Fibroblast of skin of right quadriceps (primary cell): ENCODE data around the gene MINDY4.

Experiments used
- DNase-seq: peaks from one replicate; pipeline ENCODE4 v3.0.0-alpha.2; 2013

The MINDY4 gene

DNA sequence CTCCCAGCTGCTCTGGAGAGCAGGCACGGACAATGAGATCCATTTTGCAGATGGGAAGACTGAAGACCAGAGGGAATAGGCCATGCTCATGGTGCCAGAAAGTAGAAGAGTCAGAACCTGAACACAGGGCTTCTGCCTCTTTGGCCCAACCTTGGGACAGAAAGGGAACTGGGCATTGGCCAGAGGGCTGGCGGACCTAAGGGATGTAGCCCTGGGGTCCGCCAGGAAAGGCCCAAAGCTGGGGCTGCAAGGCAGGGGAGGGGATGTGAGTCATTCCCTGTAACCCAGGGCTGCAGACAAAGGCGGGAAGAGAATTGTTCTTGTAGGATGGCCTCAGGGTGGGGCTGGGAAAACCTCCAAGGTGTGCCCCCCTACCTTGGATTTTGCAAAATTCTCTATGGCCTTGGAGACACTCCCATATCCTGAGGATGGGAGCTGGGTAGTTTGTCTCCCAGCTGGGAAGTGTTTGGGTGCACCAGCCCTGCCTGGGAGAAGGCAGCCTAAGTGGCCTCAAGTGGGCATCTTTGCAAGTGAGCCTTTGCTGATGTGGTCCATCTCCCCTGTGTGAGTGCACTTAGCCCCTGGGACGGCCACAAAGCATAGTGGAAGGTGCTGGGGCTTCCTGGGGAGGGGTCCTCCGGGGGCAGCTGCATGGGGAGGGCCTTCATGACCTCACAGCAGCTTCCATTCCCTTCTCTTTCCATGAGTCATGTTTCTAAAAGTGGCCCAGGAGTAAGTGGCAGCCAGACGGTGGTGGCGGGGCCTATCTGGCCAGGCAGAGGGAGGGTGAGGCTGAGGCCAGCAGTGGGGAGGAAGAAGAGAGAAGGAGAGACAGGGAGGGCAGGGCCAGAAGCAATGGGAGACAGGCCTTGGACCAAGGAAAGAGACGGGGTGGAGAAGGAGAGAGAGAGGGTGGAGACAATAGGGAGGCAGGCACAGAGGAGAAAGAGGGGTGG lies 149.6 kb downstream of the MINDY4 start:
- DNase-seq = peak; percentile 65

DNA sequence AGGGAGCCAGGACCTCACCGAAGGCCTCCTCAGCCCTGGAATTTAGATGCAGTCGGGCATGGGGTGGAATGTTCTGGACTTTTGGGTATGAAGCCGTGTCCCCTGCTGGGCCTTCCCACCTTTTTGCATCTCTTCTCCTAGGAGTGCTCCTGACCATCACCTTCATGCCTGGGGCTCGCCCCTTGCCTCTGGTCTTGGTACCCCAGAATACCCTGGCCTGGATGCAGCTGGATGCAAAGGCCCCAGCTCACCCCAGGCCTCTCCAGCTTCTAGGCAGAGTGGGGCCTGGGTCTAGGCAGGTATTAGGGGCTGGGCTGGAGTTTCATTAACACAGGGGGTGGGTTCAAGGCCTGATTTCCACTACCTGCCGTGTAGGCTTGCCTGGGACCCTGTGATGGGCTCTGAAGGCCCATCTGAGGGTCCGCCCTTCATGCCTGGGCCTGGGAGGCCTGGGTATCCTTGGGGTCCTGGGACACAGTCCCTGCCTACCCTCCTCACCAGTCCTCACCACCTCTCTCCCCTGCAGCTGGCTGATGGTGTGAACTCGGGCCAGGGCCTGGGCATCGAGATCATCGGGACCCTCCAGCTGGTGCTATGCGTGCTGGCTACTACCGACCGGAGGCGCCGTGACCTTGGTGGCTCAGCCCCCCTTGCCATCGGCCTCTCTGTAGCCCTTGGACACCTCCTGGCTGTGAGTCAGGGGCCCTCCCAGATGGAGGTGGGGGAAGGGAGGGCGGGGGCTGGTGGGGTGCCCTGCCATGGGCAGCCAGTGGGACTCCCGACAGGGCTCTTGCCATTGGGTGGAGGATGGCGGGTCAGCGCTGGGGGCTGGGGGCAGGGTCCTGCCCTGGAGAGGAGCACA lies 150.6 kb downstream of the MINDY4 start:
- no peak for DNase-seq

DNA sequence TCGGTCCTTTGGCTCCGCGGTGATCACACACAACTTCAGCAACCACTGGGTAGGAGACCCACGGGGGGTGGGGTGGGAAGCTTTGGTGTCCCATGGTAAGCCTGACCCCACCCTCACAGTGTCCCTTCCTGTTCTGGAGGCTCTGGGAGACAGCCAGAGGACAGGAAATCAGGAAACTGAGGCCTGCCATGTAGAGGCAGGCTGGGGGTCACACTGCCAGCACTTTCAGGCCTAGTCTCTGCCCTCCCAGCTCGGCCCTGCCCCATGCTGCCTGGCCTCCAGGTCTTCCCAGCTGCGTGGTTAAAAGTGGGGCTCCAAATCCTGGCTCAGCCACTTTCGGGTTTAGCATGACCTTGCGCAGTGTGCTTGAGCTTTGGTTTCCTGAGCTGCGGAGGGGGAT lies 151.4 kb downstream of the MINDY4 start:
- DNase-seq = no peak

DNA sequence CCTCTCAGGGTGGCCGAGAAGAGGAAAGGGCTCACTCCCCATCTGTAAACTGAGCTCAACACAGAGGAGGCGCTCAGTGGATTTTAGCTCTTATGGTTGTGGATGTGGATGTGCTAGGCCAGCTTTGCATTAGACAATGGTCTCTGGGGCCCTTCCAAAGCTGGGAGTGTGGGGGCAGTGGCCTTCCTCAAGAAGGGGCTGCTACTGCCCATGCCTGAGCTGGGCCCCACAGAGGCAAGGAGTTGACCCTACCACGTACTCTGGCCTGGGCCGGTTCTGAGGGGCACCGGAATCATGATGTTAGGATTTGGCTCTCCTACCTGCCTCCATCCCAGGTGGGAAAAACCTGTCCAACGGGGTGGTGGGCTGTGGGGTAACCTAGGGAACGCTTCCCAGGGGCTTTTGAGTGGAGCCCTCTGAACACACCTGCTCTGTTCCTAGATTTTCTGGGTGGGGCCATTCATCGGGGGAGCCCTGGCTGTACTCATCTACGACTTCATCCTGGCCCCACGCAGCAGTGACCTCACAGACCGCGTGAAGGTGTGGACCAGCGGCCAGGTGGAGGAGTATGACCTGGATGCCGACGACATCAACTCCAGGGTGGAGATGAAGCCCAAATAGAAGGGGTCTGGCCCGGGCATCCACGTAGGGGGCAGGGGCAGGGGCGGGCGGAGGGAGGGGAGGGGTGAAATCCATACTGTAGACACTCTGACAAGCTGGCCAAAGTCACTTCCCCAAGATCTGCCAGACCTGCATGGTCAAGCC lies 152.0 kb downstream of the MINDY4 start:
- no peak for DNase-seq

DNA sequence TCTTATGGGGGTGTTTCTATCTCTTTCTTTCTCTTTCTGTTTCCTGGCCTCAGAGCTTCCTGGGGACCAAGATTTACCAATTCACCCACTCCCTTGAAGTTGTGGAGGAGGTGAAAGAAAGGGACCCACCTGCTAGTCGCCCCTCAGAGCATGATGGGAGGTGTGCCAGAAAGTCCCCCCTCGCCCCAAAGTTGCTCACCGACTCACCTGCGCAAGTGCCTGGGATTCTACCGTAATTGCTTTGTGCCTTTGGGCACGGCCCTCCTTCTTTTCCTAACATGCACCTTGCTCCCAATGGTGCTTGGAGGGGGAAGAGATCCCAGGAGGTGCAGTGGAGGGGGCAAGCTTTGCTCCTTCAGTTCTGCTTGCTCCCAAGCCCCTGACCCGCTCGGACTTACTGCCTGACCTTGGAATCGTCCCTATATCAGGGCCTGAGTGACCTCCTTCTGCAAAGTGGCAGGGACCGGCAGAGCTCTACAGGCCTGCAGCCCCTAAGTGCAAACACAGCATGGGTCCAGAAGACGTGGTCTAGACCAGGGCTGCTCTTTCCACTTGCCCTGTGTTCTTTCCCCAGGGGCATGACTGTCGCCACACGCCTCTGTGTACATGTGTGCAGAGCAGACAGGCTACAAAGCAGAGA lies 152.7 kb downstream of the MINDY4 start:
- DNase-seq = no peak

DNA sequence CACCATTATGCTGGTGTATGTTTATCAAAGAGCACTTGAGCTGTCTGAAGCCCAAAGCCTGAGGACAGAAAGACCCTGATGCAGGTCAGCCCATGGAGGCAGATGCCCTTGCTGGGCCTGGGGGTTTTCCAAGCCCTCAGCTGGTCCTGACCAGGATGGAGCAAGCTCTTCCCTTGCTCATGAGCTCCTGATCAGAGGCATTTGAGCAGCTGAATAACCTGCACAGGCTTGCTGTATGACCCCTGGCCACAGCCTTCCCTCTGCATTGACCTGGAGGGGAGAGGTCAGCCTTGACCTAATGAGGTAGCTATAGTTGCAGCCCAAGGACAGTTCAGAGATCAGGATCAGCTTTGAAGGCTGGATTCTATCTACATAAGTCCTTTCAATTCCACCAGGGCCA lies 153.4 kb downstream of the MINDY4 start:
- no peak for DNase-seq

DNA sequence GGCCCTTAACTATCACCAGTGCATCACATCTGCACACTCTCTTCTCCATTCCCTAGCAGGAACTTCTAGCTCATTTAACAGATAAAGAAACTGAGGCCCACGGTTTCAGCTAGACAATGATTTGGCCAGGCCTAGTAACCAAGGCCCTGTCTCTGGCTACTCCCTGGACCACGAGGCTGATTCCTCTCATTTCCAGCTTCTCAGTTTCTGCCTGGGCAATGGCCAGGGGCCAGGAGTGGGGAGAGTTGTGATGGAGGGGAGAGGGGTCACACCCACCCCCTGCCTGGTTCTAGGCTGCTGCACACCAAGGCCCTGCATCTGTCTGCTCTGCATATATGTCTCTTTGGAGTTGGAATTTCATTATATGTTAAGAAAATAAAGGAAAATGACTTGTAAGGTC lies 153.9 kb downstream of the MINDY4 start:
- DNase-seq = no peak

DNA sequence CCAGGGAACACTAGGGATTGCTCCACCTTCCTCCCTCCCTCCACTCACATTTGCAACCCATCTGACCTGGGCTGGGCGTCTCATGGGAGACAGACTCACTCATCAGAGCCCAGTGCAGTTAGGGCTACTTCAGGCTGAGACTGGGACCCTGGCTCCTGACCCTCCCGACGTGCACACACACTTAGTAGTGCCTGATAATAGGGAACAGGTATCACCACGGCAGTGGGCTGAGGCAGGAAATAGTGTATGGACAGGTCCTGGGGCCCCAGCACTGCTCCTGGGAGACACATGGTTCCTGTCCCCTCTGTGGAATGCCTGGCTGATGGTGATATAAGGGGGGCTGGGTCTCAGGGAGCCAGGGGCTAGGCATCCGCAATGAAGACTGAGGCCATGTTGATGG lies 154.7 kb downstream of the MINDY4 start:
- DNase-seq = no peak

DNA sequence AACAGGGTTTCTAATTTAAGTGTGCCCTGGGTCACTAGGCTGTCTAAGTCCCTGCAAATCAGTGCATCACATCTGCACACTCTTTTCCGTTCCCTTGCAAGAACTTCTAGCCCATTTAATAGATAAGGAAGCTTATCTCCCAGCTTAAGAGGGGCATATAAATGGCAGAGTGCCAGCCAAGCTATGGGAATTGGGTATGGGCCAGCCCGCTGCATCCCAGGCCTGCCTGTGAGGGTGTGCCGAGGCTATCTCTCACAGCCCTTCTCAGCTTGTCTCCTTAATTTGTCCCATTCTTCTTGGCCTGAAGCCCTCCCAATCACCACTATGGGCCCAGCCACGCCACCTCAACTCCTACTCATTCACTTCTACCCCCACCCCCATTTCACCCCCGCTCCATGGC lies 155.1 kb downstream of the MINDY4 start:
- no peak for DNase-seq

DNA sequence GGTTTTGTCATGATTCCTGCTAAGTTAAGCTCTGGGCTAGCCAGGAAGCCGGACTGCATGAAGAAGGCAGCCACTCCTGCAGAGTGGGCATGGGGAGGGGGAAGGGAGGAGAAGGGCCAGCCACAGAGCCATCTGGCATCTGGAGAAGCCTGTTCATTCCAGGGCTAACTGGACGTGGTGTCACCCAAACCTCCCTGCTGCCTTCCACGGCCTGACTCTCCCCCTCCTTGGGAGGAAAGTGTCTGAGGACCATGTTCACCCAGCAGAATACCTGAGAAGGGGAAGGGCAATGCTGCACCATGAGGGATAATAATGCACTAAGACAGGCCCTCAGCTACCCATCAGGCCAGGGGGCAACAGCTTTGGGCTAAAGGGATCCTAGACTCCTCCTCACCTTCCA lies 155.8 kb downstream of the MINDY4 start:
- no peak for DNase-seq

DNA sequence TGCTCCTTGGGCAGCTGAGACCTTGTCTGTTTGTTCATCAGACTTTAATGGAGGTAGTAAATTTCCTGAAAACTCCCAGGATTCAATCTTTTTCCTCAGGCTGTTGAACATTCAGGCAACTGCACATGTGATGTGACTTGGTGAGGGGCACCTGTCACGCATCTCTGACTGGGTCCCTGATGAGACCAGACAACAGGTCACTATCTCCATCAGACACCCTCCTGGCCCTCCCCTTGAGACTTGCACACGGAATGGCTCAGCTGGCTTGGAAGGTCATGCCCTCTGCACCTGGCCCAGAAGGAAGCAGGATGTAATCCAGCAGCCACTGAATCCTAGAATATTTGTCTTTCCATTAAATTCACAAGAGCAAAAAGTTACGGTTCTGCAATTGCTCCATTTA lies 156.3 kb downstream of the MINDY4 start:
- DNase-seq = no peak

DNA sequence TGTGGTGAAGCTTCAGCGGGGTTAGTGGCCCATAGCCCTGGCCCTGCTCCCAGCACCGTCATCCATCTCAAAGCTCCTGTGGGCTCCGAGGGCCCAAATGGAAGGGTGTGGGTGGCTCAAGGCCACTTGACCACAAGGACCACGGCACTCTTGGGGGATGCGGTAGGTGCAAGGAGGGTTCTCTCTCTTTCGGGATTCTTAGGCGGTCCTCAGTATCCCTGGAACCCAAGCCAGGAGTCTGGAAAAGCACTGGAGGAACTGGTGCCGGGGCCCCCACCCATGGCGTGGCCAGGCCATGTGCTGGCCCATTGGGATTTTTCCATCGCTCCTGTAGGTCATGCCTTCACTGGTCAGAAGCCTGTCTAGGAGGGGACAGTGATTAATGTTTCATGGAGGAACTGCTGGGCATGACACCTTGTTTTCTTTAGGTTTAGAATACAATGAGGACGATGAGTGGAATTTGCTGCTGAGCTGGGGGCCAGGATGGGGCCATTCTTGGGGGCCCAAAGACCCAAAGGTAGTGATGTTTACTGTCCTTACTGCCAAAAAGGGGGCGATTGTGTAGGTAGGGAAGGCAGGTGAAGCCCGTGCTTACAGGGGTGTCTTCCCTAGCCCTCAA lies 157.1 kb downstream of the MINDY4 start:
- no peak for DNase-seq

DNA sequence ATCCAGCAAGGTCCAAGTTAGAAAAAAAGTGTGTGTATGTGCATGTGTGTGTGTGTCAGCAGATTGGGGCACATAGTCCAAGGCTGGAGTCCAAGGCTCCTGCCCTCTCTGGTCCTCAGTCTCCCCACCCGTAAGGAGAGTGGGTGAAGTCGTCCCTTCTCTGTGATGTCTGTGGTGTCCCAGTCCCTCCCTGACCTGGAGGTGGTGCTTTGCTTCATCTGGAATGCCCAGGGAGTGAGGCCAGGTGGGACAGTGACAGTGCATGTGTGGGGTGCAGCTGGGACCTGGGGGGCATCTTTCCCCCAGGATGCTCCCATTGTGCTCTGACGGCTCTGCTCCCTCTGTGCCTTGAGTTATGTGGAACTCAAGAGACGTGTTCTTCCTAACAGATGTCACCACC lies 158.5 kb downstream of the MINDY4 start:
- no peak for DNase-seq

DNA sequence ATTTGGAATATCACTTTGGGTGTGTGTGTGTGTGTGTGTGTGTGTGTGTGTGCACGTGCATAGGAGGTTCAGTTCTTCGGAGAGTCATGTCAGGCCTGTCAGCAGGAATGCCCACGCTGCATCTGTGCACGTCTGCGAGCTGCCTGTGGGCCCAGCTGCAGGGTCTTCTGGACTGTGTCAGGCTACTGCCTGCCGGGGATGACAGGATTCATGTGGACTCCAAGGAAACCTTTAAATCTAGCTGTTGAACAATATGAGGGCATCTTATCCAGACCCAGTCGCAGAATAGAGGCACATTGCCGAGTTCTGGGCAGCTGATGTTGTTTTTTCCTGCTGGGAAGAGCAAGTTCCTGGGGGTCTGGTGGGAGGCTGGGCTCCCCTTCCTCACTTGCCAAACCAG lies 159.4 kb downstream of the MINDY4 start:
- DNase-seq = no peak

DNA sequence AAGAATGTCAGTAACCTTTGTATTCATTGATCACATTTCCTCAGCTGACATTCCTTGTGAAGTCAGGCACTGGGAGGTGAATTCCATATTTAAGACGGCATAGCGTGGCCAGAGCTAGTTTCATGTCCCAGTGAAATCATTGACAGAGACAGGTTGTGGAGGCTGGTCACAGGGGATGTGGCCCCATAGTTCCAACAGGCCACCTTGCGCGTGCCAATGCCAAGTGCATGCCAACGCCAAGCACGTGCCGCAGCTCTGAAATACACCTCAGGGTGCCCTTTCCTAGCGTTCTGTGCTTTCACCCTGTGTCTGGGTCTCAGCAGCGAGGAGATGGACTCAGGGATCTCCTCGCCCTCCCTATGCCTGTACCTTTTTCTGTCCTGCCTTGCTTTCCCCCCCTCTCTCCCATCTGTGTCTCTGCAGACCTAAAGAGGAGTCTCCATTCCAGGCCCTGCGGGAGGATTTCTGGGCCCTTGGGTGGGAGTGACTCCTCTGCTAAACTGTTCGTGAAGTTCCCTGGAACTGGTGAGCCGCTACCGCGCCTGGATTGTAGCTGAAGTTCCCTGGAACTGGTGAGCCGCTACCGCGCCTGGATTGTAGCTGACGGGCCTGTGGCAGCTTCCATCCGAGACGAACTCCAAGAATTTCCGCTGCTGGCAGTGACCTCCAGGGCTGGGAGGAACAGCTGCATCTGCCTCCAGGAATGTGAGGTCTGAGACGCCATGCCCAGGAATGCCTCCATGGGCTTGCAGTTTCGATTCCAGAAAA lies 160.1 kb downstream of the MINDY4 start:
- peak; percentile 44 for DNase-seq

DNA sequence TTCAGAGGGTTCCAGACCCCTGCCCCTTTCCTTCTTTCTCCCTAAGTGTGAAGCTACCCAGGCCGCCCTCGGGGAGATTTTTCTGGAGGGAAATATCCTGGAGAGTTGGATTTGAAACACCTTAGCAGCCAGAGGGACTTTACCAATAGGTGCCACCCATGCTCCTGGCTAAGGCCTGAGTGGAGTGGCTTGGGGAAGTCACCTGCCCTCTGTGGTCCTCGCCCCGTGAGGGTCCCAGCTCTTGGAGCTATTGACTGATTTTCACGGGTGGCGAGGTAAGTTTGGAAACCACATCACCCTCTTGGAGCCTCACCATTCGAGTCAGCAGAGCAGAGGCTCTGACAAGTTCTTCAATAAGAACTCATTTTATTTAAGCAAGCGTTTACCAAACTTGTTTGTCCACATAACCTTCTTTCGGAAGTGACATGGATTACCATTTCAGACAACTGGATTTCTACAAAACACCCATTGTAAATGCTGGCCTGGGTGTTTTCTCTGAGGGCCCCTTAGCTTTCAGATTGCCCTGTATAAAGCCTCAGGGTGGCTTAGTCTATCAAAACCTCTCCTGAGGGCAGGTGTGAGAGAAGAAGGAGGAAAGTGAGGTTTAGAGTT lies 160.8 kb downstream of the MINDY4 start:
- DNase-seq = no peak

DNA sequence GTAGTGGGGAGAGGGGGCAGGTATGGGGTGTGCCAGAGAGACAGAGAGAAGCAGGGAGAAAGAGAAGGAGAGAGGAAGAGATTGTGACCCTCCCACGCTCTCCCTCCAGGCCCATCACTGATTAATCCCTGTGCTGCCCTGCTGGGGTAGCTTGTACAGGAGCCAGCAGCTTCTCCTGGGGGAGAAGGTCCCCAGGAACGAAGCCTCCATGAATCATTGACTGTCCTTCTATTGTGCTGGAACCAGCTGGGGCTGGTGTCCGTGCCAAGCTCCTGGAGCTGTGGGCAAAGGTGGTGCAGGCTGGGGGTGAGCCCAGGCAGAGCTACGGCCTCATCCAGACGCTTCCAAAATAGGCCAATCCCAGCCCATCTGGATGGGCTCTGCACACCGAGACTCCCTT lies 161.3 kb downstream of the MINDY4 start:
- DNase-seq = no peak

DNA sequence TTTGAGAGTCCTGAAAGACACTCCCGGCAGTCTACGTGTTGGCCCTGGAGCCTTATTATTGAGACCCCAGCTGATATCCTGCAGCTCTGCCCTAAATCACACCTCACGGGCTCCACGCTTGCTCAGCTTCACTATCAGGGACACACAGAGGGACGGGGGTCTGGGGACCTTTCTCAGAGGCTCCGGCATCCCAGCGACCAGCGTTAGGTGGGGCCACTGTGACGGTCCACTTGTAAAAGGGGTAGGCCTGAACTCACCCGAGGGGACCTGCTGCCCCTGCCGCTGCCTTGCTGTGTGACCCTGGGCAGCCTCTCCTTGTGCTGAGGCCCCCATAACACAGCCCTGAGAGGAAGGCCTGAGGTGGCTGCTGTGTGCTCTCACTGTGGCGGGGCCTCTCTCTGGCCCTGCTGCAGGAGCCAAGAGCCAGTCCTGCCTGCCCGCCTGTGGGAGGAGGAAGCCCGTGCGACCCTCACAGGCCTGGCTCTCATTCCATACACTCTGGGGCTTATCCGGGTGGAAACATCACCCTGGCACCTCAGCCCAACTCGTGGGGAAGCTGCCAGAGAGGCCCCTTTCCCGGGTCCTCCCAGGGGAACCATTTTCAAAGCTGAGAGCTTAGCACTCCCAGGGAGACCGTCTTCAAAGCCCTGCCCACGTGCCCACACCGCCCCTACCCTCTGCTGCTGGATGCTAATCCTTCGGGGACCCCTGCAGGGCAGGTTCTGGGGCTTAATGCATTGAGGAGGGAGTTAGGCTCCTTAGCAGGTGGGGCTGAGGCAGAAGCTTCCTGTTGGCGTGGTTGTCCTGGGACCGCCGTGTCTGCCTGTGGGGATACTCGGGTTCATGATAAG lies 162.1 kb downstream of the MINDY4 start:
- no peak for DNase-seq

DNA sequence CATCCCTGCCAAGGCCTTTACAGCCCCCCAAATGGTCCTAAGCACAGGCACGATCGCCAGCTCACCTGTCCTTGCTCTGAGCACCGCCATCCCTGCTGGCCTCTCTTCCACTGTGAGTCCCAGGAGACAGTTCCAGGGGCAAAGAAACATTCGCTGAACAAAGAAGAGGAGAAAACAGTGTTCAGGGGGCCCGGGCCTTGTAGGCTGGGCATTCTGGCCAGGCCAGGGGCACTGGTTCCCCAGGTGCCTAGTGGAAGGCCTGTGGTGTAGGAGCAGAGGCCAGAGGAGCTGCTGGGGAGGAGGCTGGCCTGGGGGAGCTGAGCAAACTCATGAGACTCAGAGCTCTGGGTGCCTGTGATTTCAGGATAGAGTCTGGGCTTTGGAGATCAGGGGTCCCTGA lies 163.0 kb downstream of the MINDY4 start:
- no peak for DNase-seq
